Osteoblast (primary cell): ENCODE data around the gene SLC25A33. TPM values are rescaled to one million over a fixed set of nuclear protein-coding genes. Genes with fewer than 3 reads are reported as not detected.
"Not testable (repeated sequence)": the region's sequence is repeated elsewhere in the genome, so short reads cannot be mapped to it uniquely, and the experiment has no call there.

ENCODE experiments used
- DNase-seq: peaks from one replicate; pipeline ENCODE4 v3.0.0; 2011; ENCODE audit warnings: low spot score, mixed read lengths; ENCODE audit not compliant: insufficient read length; ENCODE audit errors: missing footprints
- H2AFZ ChIP-seq: 2 replicates; pipeline ENCODE4 v1.6.0; 2011; ENCODE audit warnings: mild to moderate bottlenecking, low read length
- H3K27ac ChIP-seq: 2 replicates; pipeline ENCODE4 v1.5.1; 2011; ENCODE audit warnings: mild to moderate bottlenecking, low read depth, low read length, moderate library complexity
- H3K27me3 ChIP-seq: 2 replicates; pipeline ENCODE4 v1.6.0; 2012; ENCODE audit warnings: mild to moderate bottlenecking, control low read depth, inconsistent platforms, low read length, moderate library complexity; ENCODE audit not compliant: insufficient read depth
- H3K36me3 ChIP-seq: 2 replicates; pipeline ENCODE4 v1.5.1; 2011; ENCODE audit warnings: mild to moderate bottlenecking, low read length, control low read depth, moderate library complexity; ENCODE audit not compliant: insufficient read depth
- H3K4me1 ChIP-seq: 2 replicates; pipeline ENCODE4 v1.5.1; 2011; ENCODE audit warnings: mild to moderate bottlenecking, low read length, control low read depth, moderate library complexity; ENCODE audit not compliant: insufficient read depth
- H3K4me2 ChIP-seq: 2 replicates; pipeline ENCODE4 v1.6.0; 2011; ENCODE audit warnings: mild to moderate bottlenecking, low read length; ENCODE audit not compliant: insufficient read depth
- H3K4me3 ChIP-seq: fragments of 200-600 bp; sonication (generic); 3 replicates; pipeline ENCODE4 v1.5.1; 2012; ENCODE audit warnings: mild to moderate bottlenecking, low read length, inconsistent platforms; ENCODE audit not compliant: insufficient read depth
- H3K79me2 ChIP-seq: 2 replicates; pipeline ENCODE4 v1.6.0; 2012; ENCODE audit warnings: mild to moderate bottlenecking, low read length, control low read depth, inconsistent platforms; ENCODE audit not compliant: insufficient read depth
- H3K9me3 ChIP-seq: 2 replicates; pipeline ENCODE4 v1.5.1; 2011; ENCODE audit warnings: low read depth, low read length, control low read depth
- H4K20me1 ChIP-seq: 2 replicates; pipeline ENCODE4 v1.6.0; 2012; ENCODE audit warnings: mild to moderate bottlenecking, low read length, control low read depth; ENCODE audit not compliant: insufficient read depth
- total RNA-seq: library from RNA; depleted of rRNA; stranded (reverse); fragments of >200 nt; gene quantifications from 2 replicates; pipeline ENCODE4 v1.2.3, GENCODE V29; 2012
- TF ChIP-seq, protein P1 (sequence below): IDR thresholded peaks from 2 replicates; pipeline ENCODE4 v1.5.1; 2011; ENCODE audit warnings: mild to moderate bottlenecking, low read depth, low read length, moderate library complexity; ENCODE audit errors: extremely low read depth

Gene SLC25A33
- total RNA-seq, 1 donor = 7.2 TPM

DNA sequence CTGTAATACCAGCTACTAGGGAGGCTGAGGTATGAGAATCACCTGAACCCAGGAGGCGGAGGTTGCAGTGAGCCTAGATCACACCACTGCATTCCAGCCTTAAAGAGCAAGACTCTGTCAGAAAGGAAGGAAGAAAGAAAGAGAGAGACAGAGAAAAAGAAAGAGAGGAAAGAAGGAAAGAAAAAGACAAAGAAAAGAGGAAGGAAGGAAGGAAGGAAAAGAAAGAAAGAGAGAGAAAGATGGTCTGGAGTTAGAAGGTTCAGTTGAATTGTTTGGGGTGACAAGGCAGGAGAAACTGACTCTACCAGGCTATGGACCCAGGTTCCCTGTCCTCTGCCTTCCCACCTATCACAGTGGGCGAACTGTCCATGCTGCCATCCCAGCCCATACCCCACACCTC lies 84.8 kb downstream of the SLC25A33 start:
- H3K4me3 ChIP-seq = no peak overlapping the region
- no peaks in the 10 kb centered on the region for H3K9me3 ChIP-seq
- no peaks in the 10 kb centered on the region for H3K36me3 ChIP-seq
- no peak overlapping the region for H3K4me2 ChIP-seq
- no peaks in the 10 kb centered on the region for H3K4me1 ChIP-seq
- peaks cover 2% of the 10 kb centered on the region for H3K27me3 ChIP-seq
- H3K27ac ChIP-seq = no peak overlapping the region
- H3K79me2 ChIP-seq = no peaks in the 10 kb centered on the region
- H2AFZ ChIP-seq = no peak overlapping the region
- H4K20me1 ChIP-seq = no peaks in the 10 kb centered on the region
- TF ChIP-seq, protein P1, sequence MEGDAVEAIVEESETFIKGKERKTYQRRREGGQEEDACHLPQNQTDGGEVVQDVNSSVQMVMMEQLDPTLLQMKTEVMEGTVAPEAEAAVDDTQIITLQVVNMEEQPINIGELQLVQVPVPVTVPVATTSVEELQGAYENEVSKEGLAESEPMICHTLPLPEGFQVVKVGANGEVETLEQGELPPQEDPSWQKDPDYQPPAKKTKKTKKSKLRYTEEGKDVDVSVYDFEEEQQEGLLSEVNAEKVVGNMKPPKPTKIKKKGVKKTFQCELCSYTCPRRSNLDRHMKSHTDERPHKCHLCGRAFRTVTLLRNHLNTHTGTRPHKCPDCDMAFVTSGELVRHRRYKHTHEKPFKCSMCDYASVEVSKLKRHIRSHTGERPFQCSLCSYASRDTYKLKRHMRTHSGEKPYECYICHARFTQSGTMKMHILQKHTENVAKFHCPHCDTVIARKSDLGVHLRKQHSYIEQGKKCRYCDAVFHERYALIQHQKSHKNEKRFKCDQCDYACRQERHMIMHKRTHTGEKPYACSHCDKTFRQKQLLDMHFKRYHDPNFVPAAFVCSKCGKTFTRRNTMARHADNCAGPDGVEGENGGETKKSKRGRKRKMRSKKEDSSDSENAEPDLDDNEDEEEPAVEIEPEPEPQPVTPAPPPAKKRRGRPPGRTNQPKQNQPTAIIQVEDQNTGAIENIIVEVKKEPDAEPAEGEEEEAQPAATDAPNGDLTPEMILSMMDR = no peak
- DNase-seq = peak; percentile 18

DNA sequence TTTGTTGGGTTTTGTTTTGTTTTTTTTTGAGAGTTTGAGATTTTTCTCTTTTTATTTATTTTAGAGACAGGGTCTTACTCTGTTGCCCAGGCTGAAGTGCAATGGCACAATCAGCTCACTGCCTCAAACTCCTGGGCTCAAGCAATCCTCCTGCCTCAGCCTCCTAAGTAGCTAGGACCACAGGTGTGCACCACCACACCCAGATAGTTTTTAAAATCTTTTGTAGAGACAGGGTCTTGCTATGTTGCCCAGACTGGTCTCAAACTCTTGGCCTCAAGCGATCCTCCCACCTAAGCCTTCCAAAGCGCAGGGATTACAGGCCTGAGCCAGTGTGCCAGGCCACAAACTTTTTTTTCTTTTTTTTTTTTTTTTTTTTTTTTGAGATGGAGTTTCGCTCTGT lies 85.8 kb downstream of the SLC25A33 start:
- not testable (repeated sequence) for H3K27me3 ChIP-seq, H3K27ac ChIP-seq, DNase-seq, H2AFZ ChIP-seq, H3K4me2 ChIP-seq, H4K20me1 ChIP-seq, H3K9me3 ChIP-seq, H3K36me3 ChIP-seq, H3K79me2 ChIP-seq, H3K4me1 ChIP-seq, H3K4me3 ChIP-seq

DNA sequence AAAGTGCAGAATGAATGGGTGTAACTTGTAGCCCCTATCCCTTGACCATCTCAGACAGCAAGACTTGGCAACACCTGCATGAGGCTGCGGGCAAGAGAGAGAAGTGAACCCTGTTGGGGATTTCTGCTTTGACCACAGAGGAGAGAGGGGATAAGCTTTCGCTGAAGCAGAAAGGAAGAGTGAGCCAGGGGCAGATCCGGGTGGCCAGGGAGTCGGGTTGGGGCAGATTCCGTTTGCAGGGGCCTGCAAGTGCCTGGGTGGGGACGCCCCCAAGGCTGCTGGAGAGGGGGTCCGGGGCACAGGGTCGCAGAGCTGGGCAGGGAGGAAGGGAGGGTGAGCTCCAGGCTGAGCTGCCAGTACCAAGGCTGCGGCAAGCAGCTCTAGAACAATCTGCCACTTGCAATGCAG lies 86.9 kb downstream of the SLC25A33 start:
- TF ChIP-seq, protein P1 = no peak
- no peaks in the 10 kb centered on the region for H3K36me3 ChIP-seq
- no peaks in the 10 kb centered on the region for H4K20me1 ChIP-seq
- no peaks in the 10 kb centered on the region for H3K4me1 ChIP-seq
- no peak overlapping the region for H3K4me3 ChIP-seq
- H2AFZ ChIP-seq = no peak overlapping the region
- H3K9me3 ChIP-seq = no peaks in the 10 kb centered on the region
- H3K27me3 ChIP-seq = no peaks in the 10 kb centered on the region
- H3K79me2 ChIP-seq = no peaks in the 10 kb centered on the region
- no peak overlapping the region for H3K27ac ChIP-seq
- H3K4me2 ChIP-seq = peak overlapping the region; percentile 81
- peak; percentile 58 for DNase-seq

DNA sequence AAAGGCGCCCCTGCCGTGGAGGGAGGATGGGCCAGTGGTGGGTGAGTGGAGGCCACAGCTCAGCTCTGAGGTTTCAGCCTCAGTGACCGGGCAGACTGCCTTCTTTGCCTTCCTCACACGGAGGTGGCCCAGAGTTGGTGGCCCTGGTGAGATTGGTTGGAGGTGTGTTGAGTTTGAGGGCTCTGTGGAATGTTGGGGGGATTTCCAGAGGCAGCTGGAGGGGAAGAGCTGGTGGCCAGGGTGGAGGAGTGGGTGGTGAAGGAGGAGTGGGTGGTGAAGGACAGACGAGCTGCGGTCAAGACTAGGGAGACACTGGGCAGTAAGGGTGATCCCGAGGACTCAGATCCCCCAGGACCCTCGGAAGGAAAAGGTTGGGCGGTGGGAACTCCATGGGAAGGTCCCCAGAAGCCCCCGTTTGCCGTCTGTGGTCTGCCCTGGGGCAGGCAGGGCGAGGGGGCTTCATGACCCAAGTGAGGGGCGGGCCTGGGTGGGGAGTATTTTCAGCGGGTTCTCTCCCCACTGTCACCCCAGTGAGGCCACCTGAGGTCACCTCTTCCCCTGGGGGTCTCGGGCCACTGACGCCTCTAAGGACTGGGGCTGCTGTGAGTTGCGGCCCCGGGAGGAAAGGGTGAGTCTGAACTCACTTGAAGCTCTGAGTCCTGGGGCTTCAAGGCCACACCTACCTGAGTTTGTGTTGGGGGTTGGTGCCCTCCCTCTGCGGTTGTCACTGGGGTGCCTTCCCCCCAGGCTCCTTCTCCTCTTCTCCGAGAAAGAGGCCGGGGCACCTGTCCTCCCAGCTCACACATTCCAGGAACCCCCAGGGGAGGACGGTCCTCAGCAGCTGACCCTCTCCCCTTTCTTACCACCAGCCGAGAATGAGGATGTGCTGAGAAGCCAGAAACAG lies 89.5 kb downstream of the SLC25A33 start:
- Histone ChIP-seq H3K27ac (no peak overlapping the region), H3K79me2 (no peaks in the 10 kb centered on the region), H2AFZ (no peak overlapping the region), H3K4me1 (no peaks in the 10 kb centered on the region), H3K36me3 (no peaks in the 10 kb centered on the region), H3K9me3 (no peaks in the 10 kb centered on the region), H4K20me1 (no peaks in the 10 kb centered on the region), H3K4me2 (no peak overlapping the region), H3K4me3 (no peak overlapping the region), H3K27me3 (no peaks in the 10 kb centered on the region)
- peak; percentile 71 for DNase-seq
- TF ChIP-seq, protein P1 = no peak
